HG02588 (cell line): ENCODE data around the gene SETBP1.
A peak's percentile ranks its signal among the peaks of the same experiment; 100 is the strongest.
"Not testable (repeated sequence)": the region's sequence is repeated elsewhere in the genome, so short reads cannot be mapped to it uniquely, and the experiment has no call there.

Experiments used
- ATAC-seq: cut with Tn5 transposase; IDR thresholded peaks from one replicate; pipeline ENCODE4 v1.9.1; 2021; ENCODE audit warnings: mild to moderate bottlenecking, moderate library complexity; ENCODE audit not compliant: unreplicated experiment

The SETBP1 gene

DNA sequence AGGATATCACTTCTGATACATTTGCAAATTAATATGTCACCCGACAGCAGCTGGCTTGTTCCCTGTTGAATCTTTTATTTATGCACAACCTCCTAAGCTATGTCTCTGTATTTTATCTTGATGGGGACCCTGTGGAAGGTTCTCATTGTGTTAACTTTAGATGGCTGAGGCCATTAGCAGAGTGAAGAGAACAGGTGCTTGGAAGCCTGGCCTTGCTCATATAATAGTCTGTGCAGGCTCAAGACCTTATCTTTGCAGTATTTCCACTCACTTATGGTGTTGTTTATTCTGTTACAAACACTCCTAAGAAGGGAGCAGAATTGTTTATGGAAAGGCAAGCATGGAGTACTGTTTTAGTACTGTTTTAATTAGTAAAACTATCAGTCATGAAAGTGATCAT is 107.6 kb downstream of the SETBP1 start:
- ATAC-seq = no peak

DNA sequence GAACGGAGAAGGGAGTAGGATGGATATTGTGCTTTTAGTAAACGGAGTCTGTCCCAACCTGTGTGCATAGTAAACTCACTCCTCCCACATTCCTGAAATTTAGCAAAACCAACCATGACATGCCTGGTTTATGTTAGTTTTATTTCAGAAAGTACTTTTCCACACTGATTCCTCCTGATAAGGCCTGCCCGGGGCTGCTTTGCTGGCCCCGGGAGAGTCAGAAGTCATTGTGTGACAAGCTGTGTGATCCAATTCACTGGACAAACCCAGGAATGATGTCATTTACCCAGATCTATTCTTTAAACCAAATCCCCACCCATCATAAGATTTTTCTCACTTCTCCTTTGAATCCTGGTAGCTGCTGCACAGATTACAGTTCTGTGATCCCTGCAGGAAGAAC is 109.0 kb downstream of the SETBP1 start:
- no peak for ATAC-seq

DNA sequence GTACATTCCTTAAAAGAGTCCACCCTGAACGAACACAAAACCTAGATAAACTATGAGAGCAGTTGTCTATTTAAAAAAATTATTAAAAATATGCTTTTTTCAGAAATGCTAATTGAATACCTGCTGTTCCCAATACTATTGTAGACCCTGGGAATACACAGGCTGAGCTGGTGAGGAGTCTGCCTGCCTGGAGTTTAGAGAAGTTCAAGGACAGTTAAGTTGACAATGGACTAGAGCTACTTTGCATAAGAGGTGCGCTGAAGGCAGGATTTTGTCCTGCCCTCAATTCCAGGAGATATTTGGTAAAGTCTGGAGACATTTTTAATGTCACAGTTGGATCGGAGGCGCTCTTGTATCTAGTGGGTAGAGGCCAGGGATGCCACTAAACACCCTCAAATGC is 110.2 kb downstream of the SETBP1 start:
- no peak for ATAC-seq

DNA sequence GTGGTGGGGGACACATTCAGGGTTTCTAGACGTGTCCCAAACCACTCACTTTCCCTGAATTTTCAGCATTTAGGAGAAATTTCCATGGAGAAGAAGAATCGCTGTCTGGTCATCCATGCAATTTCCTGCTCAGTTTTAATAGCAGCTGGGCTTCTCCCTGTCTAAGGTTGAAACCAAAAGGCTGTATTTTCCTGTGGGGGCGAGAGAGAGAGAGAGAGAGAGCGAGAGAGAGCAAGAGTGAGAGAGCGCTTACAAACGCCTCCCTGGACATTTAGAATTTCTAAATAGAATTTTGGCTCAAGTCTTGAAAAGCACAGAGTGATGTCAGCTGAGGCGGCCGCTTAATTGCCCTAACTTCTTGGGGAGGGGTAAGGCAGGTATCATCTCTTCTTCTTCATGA is 110.8 kb downstream of the SETBP1 start:
- ATAC-seq = no peak

DNA sequence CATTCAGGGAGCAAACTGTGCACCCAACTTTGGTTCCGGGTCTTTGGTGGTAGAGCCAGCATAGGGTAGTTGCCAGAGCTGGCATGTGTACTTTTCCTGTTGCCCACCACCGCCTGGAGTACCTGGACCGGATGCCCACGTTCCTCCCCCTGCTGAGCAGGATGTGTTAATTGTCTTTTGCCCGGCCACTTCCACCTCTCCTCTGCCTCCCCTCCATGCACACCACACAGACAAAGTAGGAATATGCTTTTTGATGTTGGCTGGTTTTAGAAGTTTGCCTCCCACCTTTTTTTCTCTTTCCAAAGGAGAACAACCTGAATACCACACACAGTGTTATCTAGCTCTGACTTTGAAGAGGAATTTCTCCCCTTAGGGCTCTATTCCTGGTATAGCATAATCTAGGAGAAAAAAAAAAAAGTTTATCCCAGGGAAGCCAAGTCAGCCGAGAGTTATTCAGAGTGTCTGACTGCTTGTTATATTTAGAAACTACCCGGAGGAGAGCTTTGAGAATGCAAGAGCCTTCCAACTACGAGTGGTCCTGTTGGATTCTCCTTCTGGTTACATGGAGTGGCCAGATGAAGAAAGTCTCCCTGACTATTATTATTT is 111.9 kb downstream of the SETBP1 start:
- ATAC-seq = no peak

DNA sequence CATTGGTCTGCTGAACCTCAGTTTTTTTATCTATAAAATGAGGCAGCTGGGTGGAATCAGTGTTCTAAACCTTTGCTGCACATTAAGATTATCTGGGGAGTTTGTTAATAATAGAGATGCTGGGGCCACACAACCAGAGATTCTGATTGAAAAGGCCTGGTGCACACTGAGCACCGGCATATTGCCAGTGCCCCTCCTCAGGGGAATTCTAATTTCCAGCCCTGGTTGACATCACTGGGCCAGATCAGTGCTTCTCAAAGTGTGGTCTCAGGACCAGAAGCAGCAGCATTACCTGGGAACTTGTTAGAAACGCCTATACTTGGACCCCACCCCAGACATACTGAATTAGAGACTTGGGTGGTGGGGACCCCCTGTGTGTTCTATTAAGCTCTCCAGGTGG is 112.5 kb downstream of the SETBP1 start:
- no peak for ATAC-seq

DNA sequence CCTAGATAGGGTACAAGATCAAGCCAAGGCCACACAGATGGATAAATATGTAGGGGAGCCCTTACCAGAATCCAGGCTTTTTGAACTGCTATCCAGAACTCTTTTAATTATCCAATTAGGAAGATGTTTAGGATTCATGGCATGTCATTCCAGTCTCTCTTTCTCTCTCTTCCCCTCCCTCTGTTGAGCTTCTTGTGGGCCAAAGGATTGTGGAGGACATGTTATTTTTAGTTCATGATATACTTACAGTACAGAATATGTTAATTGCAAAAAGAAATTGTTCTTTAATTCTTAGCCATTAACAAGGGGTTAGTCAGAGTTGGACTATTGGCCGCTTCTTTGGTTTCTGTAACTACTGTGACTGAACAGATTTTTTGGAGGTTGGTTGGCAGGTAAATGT is 113.0 kb downstream of the SETBP1 start:
- no peak for ATAC-seq

DNA sequence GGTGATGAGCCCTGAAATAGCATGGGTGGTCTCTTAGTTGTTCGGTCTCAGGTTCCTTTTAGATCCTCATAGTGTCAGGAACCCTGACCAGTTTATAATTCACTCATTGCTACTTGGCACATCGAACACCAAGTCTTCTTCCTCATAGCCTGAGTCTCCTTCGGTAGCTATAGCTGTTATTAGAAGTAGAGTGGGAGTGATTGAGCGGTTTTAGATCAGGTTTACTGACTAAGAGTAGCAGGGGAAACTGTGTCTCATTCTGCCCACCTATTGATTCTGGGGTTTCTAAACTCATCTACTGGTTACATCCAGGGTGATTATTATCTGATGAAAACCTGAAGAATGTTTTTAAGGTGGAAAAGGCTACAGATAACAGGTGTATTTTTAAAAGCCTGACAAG is 114.6 kb downstream of the SETBP1 start:
- ATAC-seq = no peak

DNA sequence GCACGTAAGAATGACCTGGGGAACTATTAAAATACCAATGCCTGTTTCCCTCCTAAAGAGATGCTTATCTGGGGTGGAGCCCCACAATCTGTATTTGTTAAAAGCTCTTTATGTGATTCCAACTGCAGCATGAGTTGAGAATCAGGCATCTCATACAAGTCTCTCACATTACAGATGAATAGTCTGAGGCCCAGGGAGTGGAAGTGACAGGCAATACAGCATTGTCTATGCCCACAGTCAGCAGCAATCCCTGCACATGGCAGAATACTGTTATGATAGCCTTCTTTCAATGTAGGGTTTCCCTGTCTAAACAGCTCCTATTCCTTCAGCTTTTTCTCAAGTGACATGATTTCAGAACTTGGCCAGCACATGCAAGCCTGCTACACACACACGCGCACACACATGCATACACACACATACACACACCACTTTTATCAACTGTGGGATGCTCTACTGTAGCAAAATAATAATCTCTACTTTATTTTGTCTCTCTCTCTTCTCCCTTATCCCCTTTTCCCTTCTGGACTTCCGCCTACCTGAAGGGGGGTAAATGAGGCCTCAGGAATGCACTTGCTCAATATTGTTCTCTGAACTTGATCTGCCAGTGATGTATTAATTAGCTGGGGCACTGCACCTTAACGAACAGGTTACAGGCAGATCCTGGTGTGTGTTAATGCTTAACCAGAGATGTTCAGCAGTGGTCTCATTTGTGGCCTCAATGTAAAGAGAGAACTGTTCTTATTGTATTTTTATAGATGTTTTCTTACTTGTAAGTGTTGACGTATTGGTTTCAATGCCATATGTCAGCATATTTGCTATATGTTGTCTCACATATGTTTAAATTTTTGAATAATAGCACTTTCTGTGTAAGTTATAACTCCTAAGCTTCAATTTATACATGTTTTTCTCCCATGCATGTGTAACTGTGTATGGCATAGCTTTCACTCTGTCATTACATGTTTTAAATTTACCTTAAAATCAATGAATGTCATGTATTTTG is 116.0 kb downstream of the SETBP1 start:
- ATAC-seq = no peak

DNA sequence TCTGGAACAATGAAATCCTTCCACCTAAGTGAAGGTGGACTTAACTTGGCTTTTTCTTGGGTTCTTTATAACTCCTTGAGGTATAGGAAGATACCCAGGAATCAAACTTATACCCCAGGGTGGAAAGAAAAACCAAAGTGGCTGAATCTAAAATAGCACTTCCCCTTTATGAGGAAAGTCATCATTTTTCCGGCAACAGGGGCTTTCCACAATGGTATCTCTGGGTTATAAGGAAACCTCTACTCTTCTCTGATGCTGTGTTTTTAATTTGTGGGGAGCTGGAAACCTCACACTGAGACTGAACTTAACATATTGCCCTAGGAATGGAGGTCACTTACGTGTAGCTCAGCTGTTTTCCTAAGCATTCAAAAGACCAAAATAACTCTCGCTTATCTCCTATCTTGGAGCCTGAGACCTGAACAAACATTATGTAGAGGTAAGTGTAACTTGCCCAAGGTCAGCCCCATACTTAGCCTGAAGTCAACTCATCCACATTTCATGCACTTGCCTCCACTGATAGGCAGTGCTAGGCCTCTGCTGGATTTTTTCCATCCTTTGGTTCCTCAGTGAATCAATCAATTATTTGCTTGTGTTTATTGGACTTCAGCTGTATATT is 117.9 kb downstream of the SETBP1 start:
- no peak for ATAC-seq

DNA sequence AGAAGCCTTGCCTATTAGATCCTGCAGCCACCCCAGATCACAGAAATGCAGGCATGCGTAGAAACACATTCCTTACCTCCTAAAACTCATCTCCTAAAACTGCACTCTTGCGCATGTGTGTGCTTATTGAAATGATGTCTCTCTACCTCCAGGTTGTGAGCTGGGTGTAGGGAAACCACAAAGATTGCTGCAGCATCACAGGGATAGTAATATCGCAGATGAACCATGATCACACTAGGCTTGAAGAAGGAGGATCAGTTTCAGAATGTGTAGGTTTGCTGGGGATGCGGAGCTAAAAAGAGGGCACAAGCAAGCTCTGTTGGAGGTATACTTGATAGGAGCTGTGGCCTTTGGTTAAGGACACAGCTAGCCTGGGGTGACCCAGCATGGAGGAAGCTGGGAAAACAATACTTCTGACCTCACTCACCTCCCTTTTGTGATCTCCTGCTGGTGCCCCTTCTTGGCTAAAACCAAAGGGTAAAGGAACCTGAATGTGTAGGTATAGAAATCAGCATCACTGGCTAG is 118.8 kb downstream of the SETBP1 start:
- ATAC-seq = peak; percentile 20

DNA sequence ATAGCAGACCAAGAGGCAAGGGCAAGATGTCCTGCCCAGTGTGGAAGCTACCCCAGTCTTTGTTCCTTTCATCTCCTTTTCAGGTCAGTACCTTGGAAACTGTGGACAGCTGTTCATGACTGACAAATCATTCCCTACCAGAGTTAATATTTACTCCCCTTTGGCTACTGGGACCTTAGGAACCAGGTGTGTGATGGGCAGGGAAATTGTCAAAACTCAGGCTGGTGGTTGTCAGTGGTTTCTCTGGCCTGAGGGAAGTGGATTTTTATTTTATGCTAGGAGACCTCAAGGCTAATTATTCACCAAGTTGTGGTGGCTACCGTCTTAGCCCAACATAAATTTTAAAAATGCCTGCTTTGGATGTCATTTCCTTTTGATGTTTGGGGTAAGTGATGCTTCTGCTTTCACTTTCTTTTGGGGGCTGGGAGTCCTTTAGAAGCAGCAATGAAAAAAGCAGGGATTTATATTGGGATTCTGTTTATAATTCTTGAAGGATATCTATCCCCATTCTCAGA is 119.3 kb downstream of the SETBP1 start:
- ATAC-seq = peak; percentile 58

DNA sequence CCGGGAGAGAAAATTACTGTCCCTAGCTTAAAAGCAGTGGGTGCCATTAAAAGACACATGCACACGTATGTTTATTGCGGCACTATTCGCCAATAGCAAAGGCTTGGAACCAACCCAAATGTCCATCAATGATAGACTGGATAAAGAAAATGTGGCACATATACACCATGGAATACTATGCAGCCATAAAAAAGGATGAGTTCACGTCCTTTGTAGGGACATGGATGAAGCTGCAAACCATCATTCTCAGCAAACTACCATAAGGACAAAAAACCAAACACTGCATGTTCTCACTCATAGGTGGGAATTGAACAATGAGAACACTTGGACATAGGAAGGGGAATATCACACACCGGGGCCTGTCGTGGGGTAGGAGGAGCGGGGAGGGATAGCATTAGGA is 120.1 kb downstream of the SETBP1 start:
- ATAC-seq = not testable (repeated sequence)

DNA sequence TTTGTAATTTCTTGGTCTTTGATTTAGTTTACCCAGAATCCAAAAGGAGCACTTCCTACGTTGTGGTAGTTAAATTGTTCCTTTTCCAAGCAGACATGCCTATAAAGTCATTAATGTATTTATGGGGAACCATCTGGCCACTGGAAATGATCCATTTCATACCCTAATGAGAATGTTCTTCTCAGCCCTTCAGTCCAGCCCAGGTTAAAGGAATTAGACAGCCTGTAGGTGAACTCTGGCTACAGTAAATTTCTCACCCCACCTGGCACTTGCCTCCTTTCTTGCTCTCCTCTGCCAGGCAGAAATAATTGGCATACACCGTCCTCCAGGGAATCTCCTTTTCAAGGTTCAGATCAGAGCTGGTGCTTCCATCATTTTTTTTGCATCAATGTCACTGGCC is 121.1 kb downstream of the SETBP1 start:
- ATAC-seq = no peak

DNA sequence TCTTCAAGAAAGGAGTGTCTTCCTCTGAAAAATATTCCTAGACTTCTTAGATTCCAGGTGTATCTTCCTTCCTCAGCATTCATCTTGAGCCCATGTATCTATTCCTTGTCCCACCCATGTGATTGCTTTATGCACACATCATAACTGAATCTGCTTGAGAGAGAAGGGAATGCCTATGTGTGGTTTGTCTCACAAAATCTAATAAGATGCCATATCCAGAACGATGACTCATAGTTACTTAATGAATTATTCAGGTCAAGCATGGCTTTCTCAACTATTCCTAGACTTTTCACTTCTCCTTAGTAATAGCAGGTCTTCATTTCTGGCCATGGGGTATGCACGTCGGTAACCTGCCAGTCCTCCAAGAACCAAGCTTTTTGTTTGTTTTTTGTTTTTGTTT is 121.8 kb downstream of the SETBP1 start:
- ATAC-seq = no peak

DNA sequence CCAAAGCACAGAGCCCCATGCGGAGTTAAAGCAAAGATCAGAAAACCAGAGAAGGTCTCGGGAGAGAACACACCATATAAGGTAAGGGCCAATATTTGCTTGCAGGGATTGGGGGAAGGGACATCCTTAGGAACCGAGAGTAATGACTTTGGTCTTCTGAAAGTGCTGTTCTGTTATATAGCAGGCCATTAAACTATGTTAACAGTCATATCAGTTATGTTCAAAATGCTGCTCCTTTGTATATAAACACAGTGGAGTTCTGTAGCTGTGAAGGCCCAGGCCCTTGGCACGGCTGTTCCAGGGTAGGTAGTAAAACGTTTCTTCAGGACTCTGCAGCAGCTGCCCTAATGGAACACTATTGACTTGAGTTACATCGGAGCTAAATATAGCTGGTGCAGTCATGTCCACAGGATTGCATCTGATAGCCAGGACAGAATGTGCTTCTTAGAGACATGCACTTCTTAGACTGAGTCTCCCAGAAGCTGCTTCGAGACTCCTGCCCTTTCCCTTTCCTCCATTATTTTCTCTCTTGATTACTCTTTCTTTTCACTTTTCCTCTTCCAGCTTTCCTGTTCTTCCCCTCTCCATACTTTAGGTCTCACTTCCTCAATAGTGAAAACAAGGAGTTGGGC is 122.4 kb downstream of the SETBP1 start:
- no peak for ATAC-seq

DNA sequence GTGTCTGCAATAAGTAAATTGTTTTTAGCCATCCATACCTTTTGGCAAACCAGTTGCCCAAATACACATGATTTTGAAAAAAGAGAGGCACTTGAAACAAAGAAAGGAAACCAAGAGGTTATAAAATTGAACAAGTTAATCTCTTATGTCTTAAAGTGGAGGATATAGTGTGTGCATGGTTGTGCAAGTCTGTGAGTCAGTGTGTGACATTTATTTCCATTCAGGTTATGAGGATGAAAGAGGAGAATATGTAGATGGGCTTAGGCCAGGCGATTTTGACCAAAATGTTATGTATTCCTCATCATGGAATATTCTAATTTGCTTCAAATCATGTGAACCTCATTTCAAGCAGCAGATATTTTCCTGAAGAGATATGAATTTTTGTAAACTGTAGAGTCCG is 123.3 kb downstream of the SETBP1 start:
- ATAC-seq = no peak

DNA sequence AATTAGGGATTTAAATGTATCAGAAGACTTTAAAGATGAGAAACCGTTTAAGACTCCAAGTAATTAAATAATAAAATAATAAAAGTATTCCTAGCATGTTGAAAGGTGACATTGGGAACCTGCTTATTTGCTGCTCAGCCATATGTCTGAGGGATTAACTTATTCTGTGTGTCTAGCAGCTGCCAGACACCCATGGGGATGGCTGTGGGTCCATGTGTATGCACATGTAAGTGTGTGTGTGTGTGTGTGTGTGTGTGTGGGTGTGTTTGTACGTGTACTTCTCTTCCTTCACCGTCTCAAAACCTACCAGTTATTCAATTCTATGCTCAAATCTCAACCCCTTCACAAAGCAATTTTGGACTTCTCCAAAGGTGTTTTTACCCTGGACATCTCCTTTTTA is 124.5 kb downstream of the SETBP1 start:
- ATAC-seq = no peak

DNA sequence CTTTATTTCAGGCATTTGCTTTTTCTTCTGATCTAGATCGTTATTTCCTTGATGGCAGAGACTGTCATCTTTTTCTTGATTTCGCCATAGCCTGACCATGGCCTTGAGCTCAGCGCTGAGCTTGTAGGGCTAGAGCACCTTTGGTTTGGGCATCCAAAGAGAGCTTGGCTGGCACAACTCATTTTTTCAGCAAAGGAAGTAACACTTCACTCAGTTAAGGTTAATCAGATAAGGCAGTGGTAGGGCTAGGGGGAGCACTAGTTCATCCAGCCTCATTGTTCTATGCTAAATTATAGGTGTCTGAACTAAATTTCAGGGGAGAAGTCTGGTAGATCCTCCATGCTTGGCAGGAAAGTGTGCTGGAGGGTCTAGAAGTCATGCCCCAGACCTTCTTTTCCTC is 125.0 kb downstream of the SETBP1 start:
- no peak for ATAC-seq

DNA sequence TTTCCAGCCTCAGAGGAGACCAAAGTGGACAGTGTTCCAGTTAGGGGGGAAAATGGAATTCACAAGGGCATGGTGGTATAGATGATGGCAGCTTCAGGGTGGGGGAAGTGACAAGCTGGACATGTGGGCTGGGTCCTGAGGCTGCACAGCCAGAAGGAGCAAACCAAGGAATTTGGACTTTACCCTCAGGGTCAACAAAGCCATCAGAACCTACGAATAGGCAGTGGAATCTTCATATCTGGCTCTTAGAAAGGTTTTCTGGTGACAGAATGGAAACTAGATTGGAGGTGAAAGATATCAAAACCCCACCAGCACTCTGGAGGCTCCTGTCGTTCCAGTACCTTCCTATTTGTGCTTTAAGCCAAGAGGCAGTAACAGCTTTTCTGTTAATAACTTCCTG is 127.1 kb downstream of the SETBP1 start:
- ATAC-seq = no peak

DNA sequence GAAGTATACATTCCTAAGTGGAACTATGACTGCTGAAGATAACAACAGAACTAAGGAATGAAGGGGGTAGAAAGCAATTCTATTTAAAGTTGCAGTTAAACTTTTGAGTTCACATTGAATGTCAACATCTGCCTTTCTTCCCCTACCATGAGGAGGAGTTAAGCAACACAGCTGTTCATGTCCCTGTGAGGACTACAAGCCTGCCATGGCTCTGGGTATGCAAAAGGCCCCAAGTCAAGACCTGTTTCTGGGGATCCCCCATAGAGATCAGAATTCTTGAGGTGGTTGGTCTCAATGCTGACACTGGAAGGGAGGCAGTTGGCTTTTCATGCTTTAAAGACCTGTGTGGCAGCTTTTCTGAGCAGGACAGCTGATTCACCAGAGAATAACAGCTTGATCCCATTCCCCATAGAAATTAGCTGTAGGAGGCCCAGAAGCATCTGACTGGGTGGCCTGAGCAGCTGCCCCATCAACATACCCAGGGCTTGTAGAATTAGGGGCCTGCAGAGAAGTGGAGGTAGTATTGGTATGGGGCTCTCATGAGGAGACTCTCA is 131.0 kb downstream of the SETBP1 start:
- ATAC-seq = no peak
